GM12878 (cell line): ENCODE measurements around the gene DNAJA4. TPM values are rescaled to one million over a fixed set of nuclear protein-coding genes. Genes with fewer than 3 reads are reported as not detected.

Source experiments
- BMI1 ChIP-seq: fragments of 450-650 bp; IDR thresholded peaks from 2 replicates; pipeline ENCODE4 v1.6.1; 2016; ENCODE audit warnings: mild to moderate bottlenecking, moderate library complexity, borderline replicate concordance
- CREB1 ChIP-seq: IDR thresholded peaks from 2 replicates; pipeline ENCODE4 v1.6.1; 2012; ENCODE audit warnings: low read depth, mild to moderate bottlenecking, inconsistent platforms
- HDAC6 ChIP-seq: fragments of 200-600 bp; sonication (generic); IDR thresholded peaks from one replicate; pipeline ENCODE4 v1.8.0; 2017; ENCODE audit warnings: antibody characterized with exemption; ENCODE audit not compliant: unreplicated experiment
- HDGF ChIP-seq: fragments of 450-650 bp; IDR thresholded peaks from 2 replicates; pipeline ENCODE4 v1.6.1; 2016; ENCODE audit warnings: antibody characterized with exemption
- NR2C1 ChIP-seq: fragments of 450-650 bp; IDR thresholded peaks from 2 replicates; pipeline ENCODE4 v1.6.1; 2017; ENCODE audit warnings: antibody characterized with exemption, mild to moderate bottlenecking, moderate library complexity
- POLR2A ChIP-seq: IDR thresholded peaks from 2 replicates; pipeline ENCODE4 v1.6.1; 2011; ENCODE audit warnings: low read depth, mild to moderate bottlenecking, low read length
- RAD51 ChIP-seq: fragments of 450-650 bp; IDR thresholded peaks from 2 replicates; pipeline ENCODE4 v1.6.1; 2016; ENCODE audit warnings: moderate library complexity, mild to moderate bottlenecking, inconsistent platforms
- SMAD5 ChIP-seq: IDR thresholded peaks from 2 replicates; pipeline ENCODE4 v1.6.1; 2016; ENCODE audit warnings: antibody characterized with exemption, low read depth
- SREBF1 ChIP-seq: IDR thresholded peaks from 2 replicates; pipeline ENCODE4 v1.6.1; 2012; ENCODE audit warnings: mild to moderate bottlenecking, low read length
- WRNIP1 ChIP-seq: IDR thresholded peaks from 2 replicates; pipeline ENCODE4 v1.6.1; 2011; ENCODE audit warnings: low read depth, low read length, improper control_type of control experiment, borderline replicate concordance
- ZZZ3 ChIP-seq: IDR thresholded peaks from 2 replicates; pipeline ENCODE4 v1.6.1; 2011; ENCODE audit warnings: low read depth; ENCODE audit not compliant: control insufficient read depth, insufficient read length
- polyA plus RNA-seq, 11 experiments: library from polyadenylated mRNA; depleted of rRNA in 4 of 11; unstranded in 6 of 11; stranded (reverse) in 5 of 11; fragments of >200 nt; fragmentation: Nextera tagmentation in 4 of 11; fragmentation: Illumina TruSeq in 1 of 11; extraction: Ambion mirVana in 4 of 11; extraction: Trizol in 1 of 11; gene quantifications; 1 replicate in 1 of 11; 2 replicates in 10 of 11; pipeline versions ENCODE4 v1.2.1 to v1.2.3, GENCODE V29; 2011 to 2016; ENCODE audit warnings: inconsistent platforms in 2 of 11, missing spikeins in 2 of 11, low read depth in 1 of 11
- total RNA-seq, 4 experiments: library from RNA; depleted of rRNA in 3 of 4; stranded (reverse); fragments of >200 nt in 3 of 4; fragmentation: Illumina TruSeq in 1 of 4; extraction: Trizol in 1 of 4; gene quantifications; 2 replicates each; pipeline versions ENCODE4 v1.2.1 to v1.2.3, GENCODE V29; 2013 to 2021
- TF ChIP-seq, protein P1 (sequence below): IDR thresholded peaks from 2 replicates; pipeline ENCODE4 v1.6.1; 2011; ENCODE audit warnings: borderline replicate concordance, low read depth, mild to moderate bottlenecking, moderate library complexity, low read length; ENCODE audit not compliant: insufficient read depth, poor library complexity, severe bottlenecking
- TF ChIP-seq, protein P2 (sequence below): fragments of 150-350 bp; IDR thresholded peaks from 2 replicates; pipeline ENCODE4 v1.6.1; 2014; ENCODE audit warnings: mild to moderate bottlenecking, low read depth, low read length
- TF ChIP-seq, protein P3 (sequence below): fragments of 450-650 bp; IDR thresholded peaks from 2 replicates; pipeline ENCODE4 v1.6.1; 2014; ENCODE audit warnings: mild to moderate bottlenecking
- TF ChIP-seq, protein P4 (sequence below): fragments of 450-650 bp; conservative IDR thresholded peaks from 2 replicates; pipeline ENCODE4 v1.6.1; 2017; ENCODE audit warnings: mild to moderate bottlenecking, moderate library complexity
- TF ChIP-seq, protein P5 (sequence below): fragments of 450-650 bp; IDR thresholded peaks from 2 replicates; pipeline ENCODE4 v1.6.1; 2017; ENCODE audit warnings: mild to moderate bottlenecking, moderate library complexity
- TF ChIP-seq, protein P6 (sequence below): IDR thresholded peaks from 2 replicates; pipeline ENCODE4 v1.6.1; 2011; ENCODE audit warnings: borderline replicate concordance, low read depth, mild to moderate bottlenecking, moderate library complexity, mixed read lengths, low read length; ENCODE audit not compliant: insufficient read depth; ENCODE audit errors: extremely low read length

Gene DNAJA4
- total and polyA plus RNA-seq, 10 of the 15 experiments (the other 5 are each of a cell fraction or from before 2014, with no cell fraction given): 0.01 to 10.4 (median 4.1) TPM

DNA sequence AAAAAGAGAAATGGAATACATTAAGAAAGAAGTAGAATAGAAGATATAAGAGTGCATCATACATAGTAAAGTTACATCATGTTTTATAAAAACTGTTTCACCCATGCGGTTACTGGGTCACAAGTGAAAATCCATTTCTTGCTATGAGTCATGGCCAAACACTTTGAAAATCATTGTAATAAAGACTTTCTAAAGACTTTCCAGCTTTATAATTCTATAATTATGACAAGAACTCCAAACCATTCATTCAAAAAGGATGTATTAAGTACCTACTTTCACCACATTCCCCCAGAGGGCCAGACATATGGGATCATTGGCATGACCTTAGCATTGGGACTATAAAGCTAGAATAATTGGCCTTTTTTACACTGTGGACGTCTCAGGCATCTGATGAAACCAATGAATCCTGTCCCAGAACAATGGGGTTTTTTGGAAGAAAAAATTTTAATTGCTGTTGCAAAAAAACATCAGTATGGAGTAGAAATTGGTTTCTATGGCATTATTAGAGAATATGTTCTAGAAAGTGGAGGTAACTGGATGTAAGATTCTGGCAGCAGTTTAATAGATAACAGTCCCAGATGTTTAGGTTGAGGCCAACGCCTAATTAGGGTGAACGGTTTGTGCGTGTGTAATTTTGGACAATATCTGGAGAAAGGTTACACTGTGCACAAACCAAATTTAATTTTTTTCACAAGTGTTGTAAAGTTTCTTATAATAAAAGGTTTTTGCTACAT, 38.4 kb downstream of the DNAJA4 start (continued):
- TF ChIP-seq, protein P1, sequence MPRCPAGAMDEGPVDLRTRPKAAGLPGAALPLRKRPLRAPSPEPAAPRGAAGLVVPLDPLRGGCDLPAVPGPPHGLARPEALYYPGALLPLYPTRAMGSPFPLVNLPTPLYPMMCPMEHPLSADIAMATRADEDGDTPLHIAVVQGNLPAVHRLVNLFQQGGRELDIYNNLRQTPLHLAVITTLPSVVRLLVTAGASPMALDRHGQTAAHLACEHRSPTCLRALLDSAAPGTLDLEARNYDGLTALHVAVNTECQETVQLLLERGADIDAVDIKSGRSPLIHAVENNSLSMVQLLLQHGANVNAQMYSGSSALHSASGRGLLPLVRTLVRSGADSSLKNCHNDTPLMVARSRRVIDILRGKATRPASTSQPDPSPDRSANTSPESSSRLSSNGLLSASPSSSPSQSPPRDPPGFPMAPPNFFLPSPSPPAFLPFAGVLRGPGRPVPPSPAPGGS: no peak
- TF ChIP-seq BMI1 (peak; percentile 33; the same call in 1 of the 2 replicates), HDGF (no peak), HDAC6 (no peak), SMAD5 (no peak), POLR2A (no peak), WRNIP1 (no peak), ZZZ3 (no peak), NR2C1 (no peak), SREBF1 (no peak), RAD51 (no peak), CREB1 (peak; percentile 90)
- TF ChIP-seq, protein P2, sequence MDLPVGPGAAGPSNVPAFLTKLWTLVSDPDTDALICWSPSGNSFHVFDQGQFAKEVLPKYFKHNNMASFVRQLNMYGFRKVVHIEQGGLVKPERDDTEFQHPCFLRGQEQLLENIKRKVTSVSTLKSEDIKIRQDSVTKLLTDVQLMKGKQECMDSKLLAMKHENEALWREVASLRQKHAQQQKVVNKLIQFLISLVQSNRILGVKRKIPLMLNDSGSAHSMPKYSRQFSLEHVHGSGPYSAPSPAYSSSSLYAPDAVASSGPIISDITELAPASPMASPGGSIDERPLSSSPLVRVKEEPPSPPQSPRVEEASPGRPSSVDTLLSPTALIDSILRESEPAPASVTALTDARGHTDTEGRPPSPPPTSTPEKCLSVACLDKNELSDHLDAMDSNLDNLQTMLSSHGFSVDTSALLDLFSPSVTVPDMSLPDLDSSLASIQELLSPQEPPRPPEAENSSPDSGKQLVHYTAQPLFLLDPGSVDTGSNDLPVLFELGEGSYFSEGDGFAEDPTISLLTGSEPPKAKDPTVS: no peak
- TF ChIP-seq, protein P3, sequence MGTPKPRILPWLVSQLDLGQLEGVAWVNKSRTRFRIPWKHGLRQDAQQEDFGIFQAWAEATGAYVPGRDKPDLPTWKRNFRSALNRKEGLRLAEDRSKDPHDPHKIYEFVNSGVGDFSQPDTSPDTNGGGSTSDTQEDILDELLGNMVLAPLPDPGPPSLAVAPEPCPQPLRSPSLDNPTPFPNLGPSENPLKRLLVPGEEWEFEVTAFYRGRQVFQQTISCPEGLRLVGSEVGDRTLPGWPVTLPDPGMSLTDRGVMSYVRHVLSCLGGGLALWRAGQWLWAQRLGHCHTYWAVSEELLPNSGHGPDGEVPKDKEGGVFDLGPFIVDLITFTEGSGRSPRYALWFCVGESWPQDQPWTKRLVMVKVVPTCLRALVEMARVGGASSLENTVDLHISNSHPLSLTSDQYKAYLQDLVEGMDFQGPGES: no peak
- TF ChIP-seq, protein P4, sequence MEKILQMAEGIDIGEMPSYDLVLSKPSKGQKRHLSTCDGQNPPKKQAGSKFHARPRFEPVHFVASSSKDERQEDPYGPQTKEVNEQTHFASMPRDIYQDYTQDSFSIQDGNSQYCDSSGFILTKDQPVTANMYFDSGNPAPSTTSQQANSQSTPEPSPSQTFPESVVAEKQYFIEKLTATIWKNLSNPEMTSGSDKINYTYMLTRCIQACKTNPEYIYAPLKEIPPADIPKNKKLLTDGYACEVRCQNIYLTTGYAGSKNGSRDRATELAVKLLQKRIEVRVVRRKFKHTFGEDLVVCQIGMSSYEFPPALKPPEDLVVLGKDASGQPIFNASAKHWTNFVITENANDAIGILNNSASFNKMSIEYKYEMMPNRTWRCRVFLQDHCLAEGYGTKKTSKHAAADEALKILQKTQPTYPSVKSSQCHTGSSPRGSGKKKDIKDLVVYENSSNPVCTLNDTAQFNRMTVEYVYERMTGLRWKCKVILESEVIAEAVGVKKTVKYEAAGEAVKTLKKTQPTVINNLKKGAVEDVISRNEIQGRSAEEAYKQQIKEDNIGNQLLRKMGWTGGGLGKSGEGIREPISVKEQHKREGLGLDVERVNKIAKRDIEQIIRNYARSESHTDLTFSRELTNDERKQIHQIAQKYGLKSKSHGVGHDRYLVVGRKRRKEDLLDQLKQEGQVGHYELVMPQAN: no peak
- TF ChIP-seq, protein P5, sequence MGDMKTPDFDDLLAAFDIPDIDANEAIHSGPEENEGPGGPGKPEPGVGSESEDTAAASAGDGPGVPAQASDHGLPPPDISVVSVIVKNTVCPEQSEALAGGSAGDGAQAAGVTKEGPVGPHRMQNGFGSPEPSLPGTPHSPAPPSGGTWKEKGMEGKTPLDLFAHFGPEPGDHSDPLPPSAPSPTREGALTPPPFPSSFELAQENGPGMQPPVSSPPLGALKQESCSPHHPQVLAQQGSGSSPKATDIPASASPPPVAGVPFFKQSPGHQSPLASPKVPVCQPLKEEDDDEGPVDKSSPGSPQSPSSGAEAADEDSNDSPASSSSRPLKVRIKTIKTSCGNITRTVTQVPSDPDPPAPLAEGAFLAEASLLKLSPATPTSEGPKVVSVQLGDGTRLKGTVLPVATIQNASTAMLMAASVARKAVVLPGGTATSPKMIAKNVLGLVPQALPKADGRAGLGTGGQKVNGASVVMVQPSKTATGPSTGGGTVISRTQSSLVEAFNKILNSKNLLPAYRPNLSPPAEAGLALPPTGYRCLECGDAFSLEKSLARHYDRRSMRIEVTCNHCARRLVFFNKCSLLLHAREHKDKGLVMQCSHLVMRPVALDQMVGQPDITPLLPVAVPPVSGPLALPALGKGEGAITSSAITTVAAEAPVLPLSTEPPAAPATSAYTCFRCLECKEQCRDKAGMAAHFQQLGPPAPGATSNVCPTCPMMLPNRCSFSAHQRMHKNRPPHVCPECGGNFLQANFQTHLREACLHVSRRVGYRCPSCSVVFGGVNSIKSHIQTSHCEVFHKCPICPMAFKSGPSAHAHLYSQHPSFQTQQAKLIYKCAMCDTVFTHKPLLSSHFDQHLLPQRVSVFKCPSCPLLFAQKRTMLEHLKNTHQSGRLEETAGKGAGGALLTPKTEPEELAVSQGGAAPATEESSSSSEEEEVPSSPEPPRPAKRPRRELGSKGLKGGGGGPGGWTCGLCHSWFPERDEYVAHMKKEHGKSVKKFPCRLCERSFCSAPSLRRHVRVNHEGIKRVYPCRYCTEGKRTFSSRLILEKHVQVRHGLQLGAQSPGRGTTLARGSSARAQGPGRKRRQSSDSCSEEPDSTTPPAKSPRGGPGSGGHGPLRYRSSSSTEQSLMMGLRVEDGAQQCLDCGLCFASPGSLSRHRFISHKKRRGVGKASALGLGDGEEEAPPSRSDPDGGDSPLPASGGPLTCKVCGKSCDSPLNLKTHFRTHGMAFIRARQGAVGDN: no peak
- TF ChIP-seq, protein P6, sequence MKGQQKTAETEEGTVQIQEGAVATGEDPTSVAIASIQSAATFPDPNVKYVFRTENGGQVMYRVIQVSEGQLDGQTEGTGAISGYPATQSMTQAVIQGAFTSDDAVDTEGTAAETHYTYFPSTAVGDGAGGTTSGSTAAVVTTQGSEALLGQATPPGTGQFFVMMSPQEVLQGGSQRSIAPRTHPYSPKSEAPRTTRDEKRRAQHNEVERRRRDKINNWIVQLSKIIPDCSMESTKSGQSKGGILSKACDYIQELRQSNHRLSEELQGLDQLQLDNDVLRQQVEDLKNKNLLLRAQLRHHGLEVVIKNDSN: no peak
